Adrenal gland (tissue), 5 donors: ENCODE results near the gene MAVS.

Source experiments
- POLR2A ChIP-seq, 2 donors: fragments of 450-650 bp; IDR thresholded peaks; one replicate each; pipeline ENCODE4 v1.6.1; 2017; ENCODE audit warnings: antibody characterized with exemption in 2 of 2, mild to moderate bottlenecking in 2 of 2, moderate library complexity in 1 of 2
- TF ChIP-seq, protein P1 (sequence below), 6 experiments: fragments of 450-650 bp in 4 of 6; fragments of 200-600 bp in 2 of 6; sonication (generic) in 1 of 6; IDR thresholded peaks; 1 replicate in 5 of 6; 2 replicates in 1 of 6; pipeline versions ENCODE4 v1.5.1 to v1.8.0; 2016 to 2021; ENCODE audit warnings: antibody characterized with exemption in 6 of 6, mild to moderate bottlenecking in 2 of 6, moderate library complexity in 1 of 6
- donor health status: DM: no; HTN: no; CAD: no.

DNA sequence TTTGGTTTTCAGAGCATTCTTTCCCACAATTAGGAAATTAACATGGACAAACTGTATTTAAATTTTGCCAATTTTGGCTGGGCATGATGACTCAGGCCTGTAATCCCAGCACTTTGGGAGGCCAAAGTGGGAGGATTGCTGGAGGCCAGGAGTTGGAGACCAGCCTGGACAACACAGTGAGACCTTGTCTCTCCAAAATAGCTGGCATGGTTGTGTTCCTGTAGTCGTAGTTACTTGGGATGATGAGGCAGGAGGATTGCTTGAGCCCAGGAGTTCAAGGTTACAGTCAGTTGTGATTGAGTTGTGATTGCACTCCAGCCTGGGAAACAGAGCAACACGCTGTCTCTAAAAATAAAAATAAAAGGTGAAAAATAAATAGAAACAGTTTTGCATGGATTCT lies 57.6 kb downstream of the MAVS start:
- TF ChIP-seq POLR2A (IDR thresholded peaks at IDR 0.05), result no peak
- TF ChIP-seq, protein P1, sequence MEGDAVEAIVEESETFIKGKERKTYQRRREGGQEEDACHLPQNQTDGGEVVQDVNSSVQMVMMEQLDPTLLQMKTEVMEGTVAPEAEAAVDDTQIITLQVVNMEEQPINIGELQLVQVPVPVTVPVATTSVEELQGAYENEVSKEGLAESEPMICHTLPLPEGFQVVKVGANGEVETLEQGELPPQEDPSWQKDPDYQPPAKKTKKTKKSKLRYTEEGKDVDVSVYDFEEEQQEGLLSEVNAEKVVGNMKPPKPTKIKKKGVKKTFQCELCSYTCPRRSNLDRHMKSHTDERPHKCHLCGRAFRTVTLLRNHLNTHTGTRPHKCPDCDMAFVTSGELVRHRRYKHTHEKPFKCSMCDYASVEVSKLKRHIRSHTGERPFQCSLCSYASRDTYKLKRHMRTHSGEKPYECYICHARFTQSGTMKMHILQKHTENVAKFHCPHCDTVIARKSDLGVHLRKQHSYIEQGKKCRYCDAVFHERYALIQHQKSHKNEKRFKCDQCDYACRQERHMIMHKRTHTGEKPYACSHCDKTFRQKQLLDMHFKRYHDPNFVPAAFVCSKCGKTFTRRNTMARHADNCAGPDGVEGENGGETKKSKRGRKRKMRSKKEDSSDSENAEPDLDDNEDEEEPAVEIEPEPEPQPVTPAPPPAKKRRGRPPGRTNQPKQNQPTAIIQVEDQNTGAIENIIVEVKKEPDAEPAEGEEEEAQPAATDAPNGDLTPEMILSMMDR (IDR thresholded peaks at IDR 0.05), result no peak
